ENCODE data around the gene TSKU.

Gene TSKU

DNA sequence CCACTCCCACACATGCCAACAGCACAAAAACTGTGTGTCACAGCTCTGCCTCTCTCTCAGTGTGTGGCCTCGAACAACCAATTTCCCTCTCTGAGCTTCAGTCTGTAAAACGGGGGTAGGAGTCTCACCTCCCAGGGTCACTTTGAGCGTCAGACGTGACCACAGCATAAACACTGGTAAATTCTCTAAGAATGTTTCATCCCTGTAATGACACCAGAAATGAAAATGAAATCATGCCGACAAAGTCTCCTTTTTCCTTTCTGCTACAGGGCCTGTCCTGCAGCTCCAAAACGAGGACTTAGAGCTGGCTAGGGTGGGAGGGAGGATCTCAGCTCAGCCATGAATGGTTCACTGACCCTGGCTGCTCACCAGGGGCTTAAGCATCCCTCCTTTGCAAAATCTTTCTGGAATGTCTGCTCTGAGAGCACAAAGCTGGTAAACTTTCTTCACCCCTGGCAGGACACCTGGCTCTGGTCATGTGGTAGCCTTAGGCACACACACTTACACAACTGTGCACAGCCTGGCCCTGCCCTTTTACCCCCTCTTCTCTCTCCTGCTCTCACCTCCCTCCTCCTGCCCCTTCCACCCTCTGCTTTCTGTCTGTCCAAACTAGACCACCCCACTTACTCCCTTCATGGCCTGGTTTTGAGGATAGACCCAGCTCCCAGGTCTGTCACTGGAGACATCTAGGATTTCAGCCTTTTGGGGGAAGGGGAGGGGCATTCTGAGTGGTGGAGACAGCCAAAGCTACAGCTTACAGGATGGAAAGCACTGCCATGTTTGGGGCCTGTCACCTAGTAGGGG is 12.3 kb upstream of the TSKU start:
- no peaks in the 10 kb centered on the region for H3K36me3 ChIP-seq (ENCODE audit: insufficient read depth, low read length)
- H3K4me2 ChIP-seq (ENCODE audit: low read depth, low read length, poor library complexity, severe bottlenecking) = no peak overlapping the region
- H3K4me3 ChIP-seq (ENCODE audit: low read length, poor library complexity, severe bottlenecking) = no peak overlapping the region
- H3K27me3 ChIP-seq (ENCODE audit: insufficient read depth, low read length, poor library complexity, severe bottlenecking) = no peaks in the 10 kb centered on the region
- no peaks in the 10 kb centered on the region for H3F3A ChIP-seq (ENCODE audit: low read depth)
- H3K9me3 ChIP-seq (ENCODE audit: insufficient read depth, low read depth, low read length) = no peaks in the 10 kb centered on the region
- no peak for TF ChIP-seq EZH2phosphoT487 (IDR thresholded peaks at IDR 0.05; ENCODE audit: borderline replicate concordance)
- TF ChIP-seq, protein P1, sequence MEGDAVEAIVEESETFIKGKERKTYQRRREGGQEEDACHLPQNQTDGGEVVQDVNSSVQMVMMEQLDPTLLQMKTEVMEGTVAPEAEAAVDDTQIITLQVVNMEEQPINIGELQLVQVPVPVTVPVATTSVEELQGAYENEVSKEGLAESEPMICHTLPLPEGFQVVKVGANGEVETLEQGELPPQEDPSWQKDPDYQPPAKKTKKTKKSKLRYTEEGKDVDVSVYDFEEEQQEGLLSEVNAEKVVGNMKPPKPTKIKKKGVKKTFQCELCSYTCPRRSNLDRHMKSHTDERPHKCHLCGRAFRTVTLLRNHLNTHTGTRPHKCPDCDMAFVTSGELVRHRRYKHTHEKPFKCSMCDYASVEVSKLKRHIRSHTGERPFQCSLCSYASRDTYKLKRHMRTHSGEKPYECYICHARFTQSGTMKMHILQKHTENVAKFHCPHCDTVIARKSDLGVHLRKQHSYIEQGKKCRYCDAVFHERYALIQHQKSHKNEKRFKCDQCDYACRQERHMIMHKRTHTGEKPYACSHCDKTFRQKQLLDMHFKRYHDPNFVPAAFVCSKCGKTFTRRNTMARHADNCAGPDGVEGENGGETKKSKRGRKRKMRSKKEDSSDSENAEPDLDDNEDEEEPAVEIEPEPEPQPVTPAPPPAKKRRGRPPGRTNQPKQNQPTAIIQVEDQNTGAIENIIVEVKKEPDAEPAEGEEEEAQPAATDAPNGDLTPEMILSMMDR (conservative IDR thresholded peaks at IDR 0.05; ENCODE audit: low read length) = no peak
- no peak overlapping the region for H3K9ac ChIP-seq (ENCODE audit: low read depth, low read length, poor library complexity, severe bottlenecking)
- H3K9me2 ChIP-seq (replicated peaks; ENCODE audit: low read depth, low read length) = no peaks in the 10 kb centered on the region
- no peaks in the 10 kb centered on the region for H3K79me2 ChIP-seq (ENCODE audit: insufficient read depth, low read length)
- no peaks in the 10 kb centered on the region for H4K20me1 ChIP-seq (ENCODE audit: insufficient read depth, low read length, poor library complexity, severe bottlenecking)
- H2AFZ ChIP-seq (ENCODE audit: low read length) = 0 out of 2 replicates have a peak overlapping the region, but pooled peaks have one; percentile 22
- peaks cover 53% of the 10 kb centered on the region for H3K4me1 ChIP-seq (ENCODE audit: insufficient read depth, low read length, poor library complexity, severe bottlenecking)

DNA sequence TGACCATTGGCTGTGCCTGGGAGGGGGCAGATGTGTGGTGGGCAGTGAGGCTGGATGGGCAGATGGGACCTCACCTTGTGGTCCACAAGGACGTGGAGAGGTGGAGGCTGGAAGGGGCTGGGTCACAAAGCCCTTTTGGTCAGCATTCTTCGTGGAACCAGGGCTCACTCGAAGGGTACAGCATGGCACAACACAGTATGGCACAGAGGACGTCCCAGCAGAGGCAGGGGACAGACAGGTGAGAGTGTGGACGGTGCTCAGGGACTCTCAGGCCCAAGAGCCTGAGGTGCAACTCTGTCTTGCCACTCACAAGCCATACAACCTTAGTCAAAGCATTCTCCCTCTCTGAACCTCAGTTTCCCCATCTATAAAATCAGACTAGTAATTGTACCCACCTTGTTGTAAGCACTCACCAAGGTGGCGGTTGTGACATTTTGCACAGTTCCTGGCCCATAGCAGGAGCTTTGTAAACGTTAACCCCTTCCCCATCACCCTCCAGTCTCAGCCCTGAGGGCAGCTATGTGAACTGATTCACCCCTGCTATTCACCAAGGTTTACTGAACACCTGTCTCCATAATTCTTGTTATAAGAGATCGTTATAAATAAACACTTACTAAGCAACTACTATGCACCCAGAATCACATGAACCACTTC is 11.6 kb upstream of the TSKU start:
- H3K4me2 ChIP-seq (ENCODE audit: low read depth, low read length, poor library complexity, severe bottlenecking) = no peak overlapping the region
- H3K4me3 ChIP-seq (ENCODE audit: low read length, poor library complexity, severe bottlenecking) = no peak overlapping the region
- H3K27me3 ChIP-seq (ENCODE audit: insufficient read depth, low read length, poor library complexity, severe bottlenecking) = no peaks in the 10 kb centered on the region
- TF ChIP-seq, protein P1 (conservative IDR thresholded peaks at IDR 0.05; ENCODE audit: low read length) = no peak
- no peak for TF ChIP-seq EZH2phosphoT487 (IDR thresholded peaks at IDR 0.05; ENCODE audit: borderline replicate concordance)
- H3K9me2 ChIP-seq (replicated peaks; ENCODE audit: low read depth, low read length) = no peaks in the 10 kb centered on the region
- H3K79me2 ChIP-seq (ENCODE audit: insufficient read depth, low read length) = no peaks in the 10 kb centered on the region
- H3K9me3 ChIP-seq (ENCODE audit: insufficient read depth, low read depth, low read length) = peaks cover 7% of the 10 kb centered on the region; the same call in 1 of the 2 replicates
- H3K9ac ChIP-seq (ENCODE audit: low read depth, low read length, poor library complexity, severe bottlenecking) = no peak overlapping the region
- H4K20me1 ChIP-seq (ENCODE audit: insufficient read depth, low read length, poor library complexity, severe bottlenecking) = no peaks in the 10 kb centered on the region
- no peaks in the 10 kb centered on the region for H3F3A ChIP-seq (ENCODE audit: low read depth)
- H3K36me3 ChIP-seq (ENCODE audit: insufficient read depth, low read length) = no peaks in the 10 kb centered on the region
- H3K4me1 ChIP-seq (ENCODE audit: insufficient read depth, low read length, poor library complexity, severe bottlenecking) = peaks cover 53% of the 10 kb centered on the region
- H2AFZ ChIP-seq (ENCODE audit: low read length) = no peak overlapping the region

DNA sequence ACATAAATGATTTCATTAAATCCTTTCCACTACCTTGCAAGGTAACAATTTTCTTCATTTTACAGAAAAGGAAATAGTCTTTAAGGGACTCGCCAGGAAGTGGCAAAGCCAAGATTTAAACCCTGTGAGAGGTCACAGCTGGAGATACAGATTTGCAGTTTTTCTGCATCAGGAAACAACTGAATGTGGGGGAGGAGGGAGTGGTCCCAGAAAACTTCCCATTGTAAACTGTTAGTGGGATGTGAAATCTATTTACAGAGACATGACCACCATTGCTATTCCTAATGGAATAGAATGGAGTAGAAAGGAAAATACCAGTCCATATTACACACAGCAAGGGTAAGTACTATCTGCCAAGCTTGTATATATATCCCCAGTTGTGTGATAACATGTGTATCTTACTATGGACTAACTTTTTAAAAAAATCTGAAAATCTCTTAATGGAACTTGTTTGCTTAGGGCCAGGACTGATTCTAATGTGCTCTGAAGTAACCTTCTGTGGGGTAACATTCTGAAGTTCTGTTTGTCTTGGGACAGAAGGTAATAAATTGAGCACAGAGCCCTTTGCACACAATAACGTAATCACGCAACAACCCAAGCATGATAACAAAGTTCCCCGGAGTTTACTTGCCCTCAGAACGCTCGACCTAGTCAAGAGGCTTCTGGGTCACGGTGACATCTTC is 10.9 kb upstream of the TSKU start:
- Histone ChIP-seq H3K4me2 (ENCODE audit: low read depth, low read length, poor library complexity, severe bottlenecking) (no peak overlapping the region), H3K9me3 (ENCODE audit: insufficient read depth, low read depth, low read length) (peaks cover 10% of the 10 kb centered on the region; the same call in 1 of the 2 replicates), H3K4me3 (ENCODE audit: low read length, poor library complexity, severe bottlenecking) (no peak overlapping the region), H3K9ac (ENCODE audit: low read depth, low read length, poor library complexity, severe bottlenecking) (no peak overlapping the region), H2AFZ (ENCODE audit: low read length) (no peak overlapping the region), H3K27me3 (ENCODE audit: insufficient read depth, low read length, poor library complexity, severe bottlenecking) (no peaks in the 10 kb centered on the region), H3K36me3 (ENCODE audit: insufficient read depth, low read length) (no peaks in the 10 kb centered on the region), H3F3A (ENCODE audit: low read depth) (no peaks in the 10 kb centered on the region), H3K79me2 (ENCODE audit: insufficient read depth, low read length) (no peaks in the 10 kb centered on the region), H4K20me1 (ENCODE audit: insufficient read depth, low read length, poor library complexity, severe bottlenecking) (no peaks in the 10 kb centered on the region), H3K4me1 (ENCODE audit: insufficient read depth, low read length, poor library complexity, severe bottlenecking) (peaks cover 53% of the 10 kb centered on the region), H3K9me2 (replicated peaks; ENCODE audit: low read depth, low read length) (no peaks in the 10 kb centered on the region)
- TF ChIP-seq, protein P1 (conservative IDR thresholded peaks at IDR 0.05; ENCODE audit: low read length) = no peak
- TF ChIP-seq EZH2phosphoT487 (IDR thresholded peaks at IDR 0.05; ENCODE audit: borderline replicate concordance) = no peak

Measured in Loucy (cell line).